Measurements from ENCODE around the gene OTUD3.
"Not testable (repeated sequence)": the region's sequence is repeated elsewhere in the genome, so short reads cannot be mapped to it uniquely, and the experiment has no call there.

The OTUD3 gene

DNA sequence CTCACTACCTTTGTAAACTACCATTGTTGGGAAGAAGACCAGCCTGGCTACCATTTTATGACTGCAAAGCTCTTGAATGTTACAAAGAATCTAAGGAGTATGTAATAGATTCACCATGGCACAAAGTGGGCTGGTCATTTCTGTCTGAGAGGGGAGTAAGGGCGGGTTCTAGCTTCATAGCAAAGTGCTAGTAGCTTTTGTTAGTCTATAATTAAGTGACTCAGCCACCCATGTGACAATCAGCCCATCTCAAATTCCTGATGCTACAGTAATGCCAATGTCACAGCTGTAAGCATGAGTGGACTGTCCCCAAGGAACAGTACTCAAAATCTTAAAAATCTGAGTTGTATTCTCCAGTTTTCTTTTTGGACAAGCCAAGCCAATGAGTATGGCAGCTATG lies 15.4 kb upstream of the OTUD3 start:
- DNase-seq (ENCODE audit: low read depth), result no peak
- in situ Hi-C loops (cut with HindIII; ENCODE audit: low sequenced_read_pairs), result no loop called here
- no peak overlapping the region for H3K4me3 ChIP-seq (ENCODE audit: low read depth, low read length)
- TF ChIP-seq, protein P1, sequence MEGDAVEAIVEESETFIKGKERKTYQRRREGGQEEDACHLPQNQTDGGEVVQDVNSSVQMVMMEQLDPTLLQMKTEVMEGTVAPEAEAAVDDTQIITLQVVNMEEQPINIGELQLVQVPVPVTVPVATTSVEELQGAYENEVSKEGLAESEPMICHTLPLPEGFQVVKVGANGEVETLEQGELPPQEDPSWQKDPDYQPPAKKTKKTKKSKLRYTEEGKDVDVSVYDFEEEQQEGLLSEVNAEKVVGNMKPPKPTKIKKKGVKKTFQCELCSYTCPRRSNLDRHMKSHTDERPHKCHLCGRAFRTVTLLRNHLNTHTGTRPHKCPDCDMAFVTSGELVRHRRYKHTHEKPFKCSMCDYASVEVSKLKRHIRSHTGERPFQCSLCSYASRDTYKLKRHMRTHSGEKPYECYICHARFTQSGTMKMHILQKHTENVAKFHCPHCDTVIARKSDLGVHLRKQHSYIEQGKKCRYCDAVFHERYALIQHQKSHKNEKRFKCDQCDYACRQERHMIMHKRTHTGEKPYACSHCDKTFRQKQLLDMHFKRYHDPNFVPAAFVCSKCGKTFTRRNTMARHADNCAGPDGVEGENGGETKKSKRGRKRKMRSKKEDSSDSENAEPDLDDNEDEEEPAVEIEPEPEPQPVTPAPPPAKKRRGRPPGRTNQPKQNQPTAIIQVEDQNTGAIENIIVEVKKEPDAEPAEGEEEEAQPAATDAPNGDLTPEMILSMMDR (IDR thresholded peaks at IDR 0.05; ENCODE audit: low read depth, low read length, missing control alignments), result no peak

DNA sequence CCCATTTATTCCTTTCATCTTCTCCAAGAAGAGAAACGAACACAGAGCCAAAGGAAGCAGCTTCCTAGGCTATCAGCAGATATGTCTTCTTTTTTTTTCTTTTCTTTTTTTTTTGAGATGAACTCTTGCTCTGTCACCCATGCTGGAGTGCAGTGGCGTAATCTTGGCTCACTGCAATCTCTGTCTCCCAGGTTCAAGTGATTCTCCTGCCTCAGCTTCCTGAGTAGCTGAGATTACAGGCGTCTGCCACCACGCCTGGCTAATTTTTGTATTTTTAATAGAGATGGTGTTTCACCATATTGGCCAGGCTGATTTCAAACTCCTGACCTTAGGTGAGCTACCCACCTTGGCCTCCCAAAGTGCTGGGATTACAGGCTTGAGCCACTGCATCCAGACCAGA lies 13.6 kb upstream of the OTUD3 start:
- H3K4me3 ChIP-seq (ENCODE audit: low read depth, low read length); in situ Hi-C loops (cut with HindIII; ENCODE audit: low sequenced_read_pairs); DNase-seq (ENCODE audit: low read depth): not testable (repeated sequence)

DNA sequence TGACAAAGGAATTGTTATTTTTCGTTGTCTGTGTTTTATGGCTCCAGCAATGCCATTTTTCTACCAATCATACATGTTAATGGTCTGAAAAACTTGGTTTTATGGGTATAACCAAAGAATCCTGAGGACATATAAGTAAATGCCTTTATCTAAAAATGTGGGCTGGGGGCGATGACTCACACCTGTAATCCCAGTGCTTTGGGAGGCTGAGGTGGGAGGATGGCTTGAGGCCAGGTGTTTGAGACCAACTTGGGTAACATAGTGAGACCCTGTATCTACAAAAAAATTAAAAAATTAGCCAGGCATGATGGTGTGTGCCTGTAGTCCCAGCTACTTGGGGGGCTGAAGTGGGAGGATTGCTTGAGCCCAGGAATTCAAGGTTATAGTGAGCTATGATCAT lies 12.7 kb upstream of the OTUD3 start:
- in situ Hi-C loops (cut with HindIII; ENCODE audit: low sequenced_read_pairs); DNase-seq (ENCODE audit: low read depth); H3K4me3 ChIP-seq (ENCODE audit: low read depth, low read length): not testable (repeated sequence)

DNA sequence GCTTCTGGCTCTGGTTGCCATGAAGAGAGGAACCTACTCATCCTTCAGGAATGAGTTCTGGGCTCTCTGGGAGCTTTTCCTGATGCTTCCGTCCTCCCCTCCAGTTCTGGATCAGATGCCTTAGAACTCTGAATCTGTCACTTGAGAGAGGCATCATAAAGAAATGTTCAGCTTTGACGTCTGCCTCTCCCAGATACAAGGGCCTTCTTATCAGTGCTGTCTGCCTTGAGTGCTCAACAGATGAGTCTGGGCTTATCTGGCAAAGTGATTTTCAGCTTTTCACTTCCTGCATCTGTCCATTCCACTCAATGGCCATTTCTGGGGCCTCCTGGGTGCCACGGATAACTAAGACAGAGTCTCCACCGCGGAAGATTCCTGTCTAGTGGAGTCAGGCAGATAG lies 12.3 kb upstream of the OTUD3 start:
- TF ChIP-seq, protein P1 (IDR thresholded peaks at IDR 0.05; ENCODE audit: low read depth, low read length, missing control alignments), result no peak
- DNase-seq (ENCODE audit: low read depth), result no peak
- in situ Hi-C loops (cut with HindIII; ENCODE audit: low sequenced_read_pairs), result no loop called here
- H3K4me3 ChIP-seq (ENCODE audit: low read depth, low read length), result no peak overlapping the region

DNA sequence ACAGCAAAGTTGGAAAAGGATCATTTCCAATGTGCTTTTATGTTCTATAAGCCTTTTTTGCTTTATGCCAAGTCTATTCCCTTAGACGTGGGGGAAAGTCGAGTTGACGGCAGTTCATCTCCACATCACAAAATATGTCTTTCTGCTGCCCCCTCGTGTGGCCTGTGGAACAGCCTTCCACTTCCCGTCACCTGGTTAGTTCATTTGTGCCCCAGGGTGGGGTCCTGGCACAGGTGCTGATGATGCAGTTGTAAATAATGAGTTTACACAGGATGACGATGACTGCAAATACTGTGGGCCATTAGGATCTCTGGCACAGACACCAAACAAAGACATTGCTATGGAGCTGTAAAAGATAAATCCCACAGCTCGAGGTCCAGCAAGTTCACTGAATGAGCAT lies 10.0 kb upstream of the OTUD3 start:
- in situ Hi-C loops (cut with HindIII; ENCODE audit: low sequenced_read_pairs), result no loop called here
- H3K4me3 ChIP-seq (ENCODE audit: low read depth, low read length), result no peak overlapping the region
- TF ChIP-seq, protein P1 (IDR thresholded peaks at IDR 0.05; ENCODE audit: low read depth, low read length, missing control alignments), result no peak
- no peak for DNase-seq (ENCODE audit: low read depth)

DNA sequence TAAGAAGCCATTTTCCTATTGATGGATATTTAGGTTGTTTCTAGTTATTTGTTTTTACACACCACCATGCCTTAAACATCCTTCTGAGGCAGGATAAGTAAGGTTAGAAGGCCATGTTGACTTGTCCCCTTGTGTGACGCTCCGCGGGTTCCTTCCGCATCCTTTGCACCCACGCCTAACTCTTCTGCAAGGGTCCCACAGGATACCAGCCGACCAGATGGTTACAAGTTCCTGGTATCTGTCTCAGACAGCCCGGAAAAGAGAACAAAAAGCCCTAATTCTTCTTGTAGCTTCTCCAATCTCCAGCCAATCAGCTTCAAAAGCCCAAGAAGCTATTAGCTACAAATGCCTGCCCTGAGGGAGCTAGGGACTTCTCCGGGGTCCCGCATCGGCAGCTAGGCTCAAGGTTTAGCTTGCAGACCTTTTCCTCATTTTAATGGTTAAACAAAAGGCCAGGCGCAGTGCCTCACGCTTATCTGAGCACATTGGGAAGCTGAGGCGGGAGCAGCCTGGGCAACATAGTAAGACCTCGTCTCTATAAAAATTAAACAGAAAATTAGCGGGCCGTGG lies 4.9 kb upstream of the OTUD3 start:
- in situ Hi-C loops (cut with HindIII; ENCODE audit: low sequenced_read_pairs), result no loop called here
- no peak overlapping the region for H3K4me3 ChIP-seq (ENCODE audit: low read depth, low read length)
- DNase-seq (ENCODE audit: low read depth), result no peak
- TF ChIP-seq, protein P1 (IDR thresholded peaks at IDR 0.05; ENCODE audit: low read depth, low read length, missing control alignments), result no peak

DNA sequence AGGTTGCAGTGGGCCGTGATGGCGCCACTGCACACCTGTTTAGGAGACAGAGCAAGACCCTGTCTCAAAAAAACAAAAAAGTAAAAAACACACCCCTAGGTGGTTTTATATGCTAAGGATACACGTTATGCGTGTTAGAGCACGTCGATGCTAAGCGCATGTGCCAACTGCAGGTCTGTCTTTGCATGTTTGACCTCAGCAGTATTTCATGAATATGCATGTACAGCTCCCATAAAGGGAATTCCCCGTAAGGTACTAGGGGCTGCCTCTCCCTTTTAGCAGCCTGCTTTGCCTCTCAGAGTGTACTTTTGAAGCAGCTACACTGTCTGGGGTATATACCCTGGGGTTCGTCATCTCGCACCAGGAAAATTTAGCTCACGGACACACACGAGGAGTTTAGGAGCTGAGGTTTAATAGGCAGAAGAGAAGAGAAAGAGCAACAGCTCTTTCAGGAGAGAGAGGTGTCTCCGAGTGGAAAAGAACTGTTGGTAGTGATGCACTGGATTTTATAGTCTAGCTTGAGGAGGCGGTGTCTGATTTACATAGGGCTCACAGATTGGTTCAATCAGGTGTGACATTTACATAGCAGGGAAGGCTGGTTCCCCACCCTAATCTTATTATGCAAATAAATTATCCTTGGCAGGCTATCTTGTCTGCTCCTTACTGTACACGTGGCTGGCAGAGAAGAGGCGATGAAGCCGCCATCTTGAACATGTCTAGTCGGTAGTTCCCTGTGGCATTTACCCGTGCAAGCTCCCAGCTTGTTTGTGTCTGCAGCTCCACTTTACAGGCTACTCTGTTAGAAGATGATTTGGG lies 4.2 kb upstream of the OTUD3 start:
- no peak overlapping the region for H3K4me3 ChIP-seq (ENCODE audit: low read depth, low read length)
- in situ Hi-C loops (cut with HindIII; ENCODE audit: low sequenced_read_pairs), result no loop called here
- no peak for DNase-seq (ENCODE audit: low read depth)
- TF ChIP-seq, protein P1 (IDR thresholded peaks at IDR 0.05; ENCODE audit: low read depth, low read length, missing control alignments), result no peak
